MCF 10A (cell line): ENCODE measurements around the gene INSM1. TPM values are rescaled to one million over a fixed set of nuclear protein-coding genes. Genes with fewer than 3 reads are reported as not detected.
A peak's percentile ranks its signal among the peaks of the same experiment; 100 is the strongest.

ENCODE experiments used
- BruUV-seq: library from RNA; stranded (reverse); fragments of 400-500 nt; replicated peaks from 2 replicates; lab custom pipeline; 2021; lab: Mats Ljungman, UMichigan
- CTCF ChIA-PET: fragments of 300-600 bp; sonication (Branson Sonifier 250); formaldehyde crosslinking; extraction: SDS; loops from one replicate; lab custom pipeline; 2021; ENCODE audit warnings: antibody characterized with exemption, inconsistent platforms; lab: Yijun Ruan, JAX
- POLR2A ChIA-PET: fragments of 300-600, 350-650 bp; sonication (Branson Sonifier 250); formaldehyde crosslinking; extraction: SDS; loops from one replicate; lab custom pipeline; 2020; ENCODE audit warnings: antibody characterized with exemption, inconsistent platforms; lab: Yijun Ruan, JAX
- DNase-seq: peaks from one replicate; pipeline ENCODE4 v3.0.0-alpha.2; 2018; ENCODE audit not compliant: unreplicated experiment
- H3K27ac Mint-ChIP-seq: one replicate; pipeline ENCODE4 v1.8.0; 2022; ENCODE audit warnings: mild to moderate bottlenecking, low read depth, mixed read lengths; ENCODE audit not compliant: unreplicated experiment
- H3K27me3 Mint-ChIP-seq: one replicate; pipeline ENCODE4 v1.8.0; 2022; ENCODE audit warnings: mixed read lengths; ENCODE audit not compliant: insufficient read depth, unreplicated experiment
- H3K36me3 Mint-ChIP-seq: one replicate; pipeline ENCODE4 v1.8.0; 2022; ENCODE audit warnings: mild to moderate bottlenecking, moderate library complexity, mixed read lengths; ENCODE audit not compliant: insufficient read depth, unreplicated experiment
- H3K4me1 Mint-ChIP-seq: one replicate; pipeline ENCODE4 v1.8.0; 2022; ENCODE audit warnings: mixed read lengths; ENCODE audit not compliant: insufficient read depth, unreplicated experiment
- H3K4me3 Mint-ChIP-seq: one replicate; pipeline ENCODE4 v1.8.0; 2022; ENCODE audit warnings: mild to moderate bottlenecking, moderate library complexity, mixed read lengths; ENCODE audit not compliant: unreplicated experiment
- H3K9me3 Mint-ChIP-seq: one replicate; pipeline ENCODE4 v1.8.0; 2022; ENCODE audit warnings: mixed read lengths; ENCODE audit not compliant: unreplicated experiment
- CTCF ChIP-seq: fragments of 200-600 bp; IDR thresholded peaks from one replicate; pipeline ENCODE4 v1.8.0; 2022; ENCODE audit warnings: antibody characterized with exemption, mild to moderate bottlenecking; ENCODE audit not compliant: unreplicated experiment
- intact Hi-C: fragments of 100-400 bp; cut with micrococcal nuclease; formaldehyde crosslinking; loops from 2 replicates; pipeline ENCODE4 v1.14.1; 2022
- total RNA-seq: library from RNA; stranded (reverse); gene quantifications from 2 replicates; pipeline ENCODE4 v1.2.3, GENCODE V29; 2022

The INSM1 gene
- total RNA-seq, 1 experiment from 2014 or later: not detected

- no peak for TF ChIP-seq CTCF
- no peak for DNase-seq
- Mint-ChIP-seq H3K4me3 (peak overlapping the region; percentile 21), H3K27me3 (peaks cover 56% of the 10 kb centered on the region), H3K36me3 (no peaks in the 10 kb centered on the region), H3K9me3 (no peaks in the 10 kb centered on the region), H3K4me1 (peaks cover 14% of the 10 kb centered on the region), H3K27ac (no peak overlapping the region)
- BruUV-seq: no TSS peak
- CTCF ChIA-PET: no interaction called here
- POLR2A ChIA-PET: no interaction called here
- intact Hi-C loops: no loop called here
Measured at GRCh38 chr20:20366876-20367574, 879 bp upstream of the INSM1 start.

GRCh38 chr20:20368418-20369249, 730 bp downstream of the INSM1 start:
- BruUV-seq: no TSS peak
- no peak for TF ChIP-seq CTCF
- CTCF ChIA-PET: interaction anchor here (0.6 to 0.7 kb wide), 2 partner anchors 201 to 1239 kb away, joined by 3 read pairs; no protein-coding TSS in a partner anchor
- peak overlapping the region; percentile 28 for H3K4me3 Mint-ChIP-seq
- H3K27ac Mint-ChIP-seq: no peak overlapping the region
- no peaks in the 10 kb centered on the region for H3K36me3 Mint-ChIP-seq
- POLR2A ChIA-PET: no interaction called here
- no peak for DNase-seq
- peaks cover 9% of the 10 kb centered on the region for H3K4me1 Mint-ChIP-seq
- intact Hi-C loops: no loop called here
- H3K27me3 Mint-ChIP-seq: peaks cover 40% of the 10 kb centered on the region
- H3K9me3 Mint-ChIP-seq: no peaks in the 10 kb centered on the region

GRCh38 chr20:20369250-20370093, 1.6 kb downstream of the INSM1 start:
- ChIA-PET POLR2A (interaction anchor here (0.7 kb wide), 1 partner anchor 92 kb away, joined by 4 read pairs; no protein-coding TSS in a partner anchor), CTCF (interaction anchor here (0.6 to 2.5 kb wide), 7 partner anchors 8 to 1238 kb away, joined by 3 to 18 read pairs (median 3); no protein-coding TSS in a partner anchor)
- H3K9me3 Mint-ChIP-seq: no peaks in the 10 kb centered on the region
- H3K36me3 Mint-ChIP-seq: no peaks in the 10 kb centered on the region
- BruUV-seq: no TSS peak
- H3K27me3 Mint-ChIP-seq: peaks cover 32% of the 10 kb centered on the region
- no peak for DNase-seq
- peak overlapping the region; percentile 28 for H3K4me3 Mint-ChIP-seq
- TF ChIP-seq CTCF: no peak
- intact Hi-C loops: no loop called here
- H3K27ac Mint-ChIP-seq: no peak overlapping the region
- H3K4me1 Mint-ChIP-seq: peaks cover 9% of the 10 kb centered on the region
